Neural progenitor cell (in vitro differentiated cells): Measurements from ENCODE around the gene CBLC. TPM values are rescaled to one million over a fixed set of nuclear protein-coding genes. Genes with fewer than 3 reads are reported as not detected.

Experiments
- DNase-seq: peaks from one replicate; pipeline ENCODE4 v3.0.0-alpha.2; 2016; ENCODE audit warnings: low spot score
- H2AFZ ChIP-seq: fragments of 200-600 bp; sonication (generic); replicated peaks from 2 replicates; pipeline ENCODE4 v1.6.1; 2016; ENCODE audit warnings: antibody characterized with exemption
- H3F3A ChIP-seq: fragments of 200-600 bp; sonication (generic); 2 replicates; pipeline ENCODE4 v1.6.1; 2016; ENCODE audit warnings: antibody characterized with exemption, low read depth
- H3K27ac ChIP-seq: fragments of 200-600 bp; sonication (generic); 2 replicates; pipeline ENCODE4 v1.5.1; 2016; ENCODE audit warnings: mild to moderate bottlenecking
- H3K27me3 ChIP-seq: fragments of 200-600 bp; sonication (generic); 2 replicates; pipeline ENCODE4 v1.6.1; 2016; ENCODE audit warnings: mild to moderate bottlenecking, moderate library complexity
- H3K36me3 ChIP-seq: fragments of 200-600 bp; sonication (generic); 2 replicates; pipeline ENCODE4 v1.5.1; 2016
- H3K4me1 ChIP-seq: fragments of 200-600 bp; sonication (generic); 2 replicates; pipeline ENCODE4 v1.6.1; 2016; ENCODE audit warnings: mixed run types
- H3K4me2 ChIP-seq: fragments of 200-600 bp; sonication (generic); 2 replicates; pipeline ENCODE4 v1.6.1; 2016
- H3K4me3 ChIP-seq: fragments of 200-600 bp; sonication (generic); 2 replicates; pipeline ENCODE4 v1.5.1; 2016
- H3K79me2 ChIP-seq: fragments of 200-600 bp; sonication (generic); 2 replicates; pipeline ENCODE4 v1.6.1; 2016; ENCODE audit warnings: low read depth
- H3K9ac ChIP-seq: fragments of 200-600 bp; sonication (generic); 2 replicates; pipeline ENCODE4 v1.6.1; 2016
- H3K9me3 ChIP-seq: fragments of 200-600 bp; sonication (generic); 2 replicates; pipeline ENCODE4 v1.5.1; 2016; ENCODE audit warnings: low read depth
- H4K20me1 ChIP-seq: fragments of 200-600 bp; sonication (generic); 2 replicates; pipeline ENCODE4 v1.6.1; 2016; ENCODE audit warnings: low read depth
- H3K27ac Mint-ChIP-seq: 3 replicates; pipeline ENCODE4 v1.8.0; 2021; ENCODE audit warnings: mixed read lengths
- H3K27me3 Mint-ChIP-seq: 2 replicates; pipeline ENCODE4 v1.8.0; 2022; ENCODE audit warnings: low read depth, mild to moderate bottlenecking, inconsistent platforms, moderate library complexity, mixed read lengths; ENCODE audit not compliant: insufficient read depth
- H3K36me3 Mint-ChIP-seq: 3 replicates; pipeline ENCODE4 v1.8.0; 2021; ENCODE audit warnings: mixed read lengths
- H3K4me1 Mint-ChIP-seq: 3 replicates; pipeline ENCODE4 v1.8.0; 2021; ENCODE audit warnings: mixed read lengths
- H3K4me3 Mint-ChIP-seq: 3 replicates; pipeline ENCODE4 v1.8.0; 2021; ENCODE audit warnings: mild to moderate bottlenecking, moderate library complexity, mixed read lengths
- H3K9me3 Mint-ChIP-seq: 3 replicates; pipeline ENCODE4 v1.8.0; 2020; ENCODE audit warnings: mixed read lengths
- EZH2 ChIP-seq: fragments of 200-600 bp; sonication (generic); IDR thresholded peaks from 2 replicates; pipeline ENCODE4 v1.6.1; 2017; ENCODE audit warnings: antibody characterized with exemption, mild to moderate bottlenecking, moderate library complexity
- EZH2phosphoT487 ChIP-seq: fragments of 200-600 bp; sonication (generic); IDR thresholded peaks from 2 replicates; pipeline ENCODE4 v1.6.1; 2017; ENCODE audit warnings: antibody characterized with exemption
- total RNA-seq: library from RNA; depleted of rRNA; stranded (reverse); fragments of >200 nt; gene quantifications from 2 replicates; pipeline ENCODE4 v1.2.3, GENCODE V29; 2015; ENCODE audit warnings: low replicate concordance
- TF ChIP-seq, protein P1 (sequence below): fragments of 200-600 bp; sonication (generic); IDR thresholded peaks from 2 replicates; pipeline ENCODE4 v1.5.1; 2017; ENCODE audit warnings: antibody characterized with exemption, mild to moderate bottlenecking

Gene CBLC, protein sequence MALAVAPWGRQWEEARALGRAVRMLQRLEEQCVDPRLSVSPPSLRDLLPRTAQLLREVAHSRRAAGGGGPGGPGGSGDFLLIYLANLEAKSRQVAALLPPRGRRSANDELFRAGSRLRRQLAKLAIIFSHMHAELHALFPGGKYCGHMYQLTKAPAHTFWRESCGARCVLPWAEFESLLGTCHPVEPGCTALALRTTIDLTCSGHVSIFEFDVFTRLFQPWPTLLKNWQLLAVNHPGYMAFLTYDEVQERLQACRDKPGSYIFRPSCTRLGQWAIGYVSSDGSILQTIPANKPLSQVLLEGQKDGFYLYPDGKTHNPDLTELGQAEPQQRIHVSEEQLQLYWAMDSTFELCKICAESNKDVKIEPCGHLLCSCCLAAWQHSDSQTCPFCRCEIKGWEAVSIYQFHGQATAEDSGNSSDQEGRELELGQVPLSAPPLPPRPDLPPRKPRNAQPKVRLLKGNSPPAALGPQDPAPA
- total RNA-seq: 1.4 and 1.5 TPM in 2 replicates

DNA sequence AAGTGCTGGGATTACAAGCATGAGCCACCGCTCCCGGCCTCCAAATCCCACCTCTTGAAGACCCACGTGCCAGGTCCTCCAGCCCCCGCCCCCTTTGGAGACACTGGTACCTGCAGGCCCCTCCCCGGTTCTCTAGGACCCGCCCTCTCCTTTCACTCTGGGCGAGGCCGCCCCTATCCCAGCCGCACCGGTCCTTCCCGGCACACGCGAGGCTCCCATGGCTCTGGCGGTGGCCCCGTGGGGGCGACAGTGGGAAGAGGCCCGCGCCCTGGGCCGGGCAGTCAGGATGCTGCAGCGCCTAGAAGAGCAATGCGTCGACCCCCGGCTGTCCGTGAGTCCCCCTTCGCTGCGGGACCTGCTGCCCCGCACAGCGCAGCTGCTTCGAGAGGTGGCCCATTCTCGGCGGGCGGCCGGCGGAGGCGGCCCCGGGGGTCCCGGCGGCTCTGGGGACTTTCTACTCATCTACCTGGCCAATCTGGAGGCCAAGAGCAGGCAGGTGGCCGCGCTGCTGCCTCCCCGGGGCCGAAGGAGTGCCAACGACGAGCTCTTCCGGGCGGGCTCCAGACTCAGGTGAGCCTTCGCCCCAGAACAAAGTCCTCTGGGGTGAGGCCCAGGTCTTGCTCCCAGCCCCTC, at the start of gene CBLC:
Gene CBLC (plus strand): TSS at position 176 of the 633 bp plus-strand sequence. CDS start 42 bp downstream, at position 218.
- Mint-ChIP-seq H3K4me1 (no peaks in the 10 kb centered on the region), H3K27me3 (peaks cover 5% of the 10 kb centered on the region), H3K27ac (no peak within 1 kb of the TSS), H3K4me3 (no peak within 1 kb of the TSS), H3K36me3 (no peaks in the 10 kb centered on the region), H3K9me3 (no peaks in the 10 kb centered on the region)
- Histone ChIP-seq H3K9ac (no peak within 1 kb of the TSS), H3K4me2 (peak within 1 kb of the TSS; percentile 79), H3K36me3 (no peaks in the 10 kb centered on the region), H3K79me2 (no peaks in the 10 kb centered on the region), H3K4me3 (peak within 1 kb of the TSS; percentile 39), H3K4me1 (no peaks in the 10 kb centered on the region), H3K27ac (no peak within 1 kb of the TSS), H2AFZ (peak within 1 kb of the TSS; percentile 76), H3K27me3 (peaks cover 15% of the 10 kb centered on the region), H4K20me1 (no peaks in the 10 kb centered on the region), H3F3A (peaks cover 7% of the 10 kb centered on the region), H3K9me3 (no peaks in the 10 kb centered on the region)
- peak; percentile 89 for DNase-seq
- TF ChIP-seq EZH2phosphoT487 (no peak), EZH2 (no peak)
- TF ChIP-seq, protein P1, sequence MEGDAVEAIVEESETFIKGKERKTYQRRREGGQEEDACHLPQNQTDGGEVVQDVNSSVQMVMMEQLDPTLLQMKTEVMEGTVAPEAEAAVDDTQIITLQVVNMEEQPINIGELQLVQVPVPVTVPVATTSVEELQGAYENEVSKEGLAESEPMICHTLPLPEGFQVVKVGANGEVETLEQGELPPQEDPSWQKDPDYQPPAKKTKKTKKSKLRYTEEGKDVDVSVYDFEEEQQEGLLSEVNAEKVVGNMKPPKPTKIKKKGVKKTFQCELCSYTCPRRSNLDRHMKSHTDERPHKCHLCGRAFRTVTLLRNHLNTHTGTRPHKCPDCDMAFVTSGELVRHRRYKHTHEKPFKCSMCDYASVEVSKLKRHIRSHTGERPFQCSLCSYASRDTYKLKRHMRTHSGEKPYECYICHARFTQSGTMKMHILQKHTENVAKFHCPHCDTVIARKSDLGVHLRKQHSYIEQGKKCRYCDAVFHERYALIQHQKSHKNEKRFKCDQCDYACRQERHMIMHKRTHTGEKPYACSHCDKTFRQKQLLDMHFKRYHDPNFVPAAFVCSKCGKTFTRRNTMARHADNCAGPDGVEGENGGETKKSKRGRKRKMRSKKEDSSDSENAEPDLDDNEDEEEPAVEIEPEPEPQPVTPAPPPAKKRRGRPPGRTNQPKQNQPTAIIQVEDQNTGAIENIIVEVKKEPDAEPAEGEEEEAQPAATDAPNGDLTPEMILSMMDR: peak; percentile 35

DNA sequence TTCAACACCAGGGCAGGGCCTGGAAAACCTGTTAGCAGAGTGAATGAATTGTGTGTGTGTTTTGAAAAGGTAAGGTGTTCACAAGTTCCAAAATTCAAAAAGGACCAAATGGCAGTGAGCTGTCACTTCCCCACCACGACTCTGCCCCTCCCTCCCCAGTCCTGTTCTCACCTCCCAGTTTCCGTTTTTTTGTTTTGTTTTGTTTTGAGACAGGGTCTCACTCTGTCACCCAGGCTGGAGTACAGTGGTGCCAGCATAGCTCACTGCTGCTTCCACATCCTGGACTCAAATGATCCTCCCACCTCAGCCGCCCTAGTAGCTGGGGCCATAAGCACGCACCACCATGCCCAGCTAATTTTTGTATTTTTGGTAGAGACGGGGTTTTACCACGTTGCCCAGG, 49.5 kb upstream of the CBLC start:
- Mint-ChIP-seq H3K36me3 (no peaks in the 10 kb centered on the region), H3K27me3 (peaks cover 14% of the 10 kb centered on the region), H3K27ac (no peak overlapping the region), H3K9me3 (no peaks in the 10 kb centered on the region), H3K4me1 (no peaks in the 10 kb centered on the region), H3K4me3 (no peak overlapping the region)
- no peak for DNase-seq
- H4K20me1 ChIP-seq: no peaks in the 10 kb centered on the region
- peak overlapping the region; percentile 26 for H2AFZ ChIP-seq
- H3K9ac ChIP-seq: no peak overlapping the region
- TF ChIP-seq EZH2: no peak
- no peak for TF ChIP-seq EZH2phosphoT487
- H3F3A ChIP-seq: no peaks in the 10 kb centered on the region
- H3K4me1 ChIP-seq: no peaks in the 10 kb centered on the region
- no peak overlapping the region for H3K27ac ChIP-seq
- no peaks in the 10 kb centered on the region for H3K79me2 ChIP-seq
- H3K4me3 ChIP-seq: no peak overlapping the region
- no peaks in the 10 kb centered on the region for H3K9me3 ChIP-seq
- no peak overlapping the region for H3K4me2 ChIP-seq
- no peaks in the 10 kb centered on the region for H3K36me3 ChIP-seq
- H3K27me3 ChIP-seq: no peaks in the 10 kb centered on the region

DNA sequence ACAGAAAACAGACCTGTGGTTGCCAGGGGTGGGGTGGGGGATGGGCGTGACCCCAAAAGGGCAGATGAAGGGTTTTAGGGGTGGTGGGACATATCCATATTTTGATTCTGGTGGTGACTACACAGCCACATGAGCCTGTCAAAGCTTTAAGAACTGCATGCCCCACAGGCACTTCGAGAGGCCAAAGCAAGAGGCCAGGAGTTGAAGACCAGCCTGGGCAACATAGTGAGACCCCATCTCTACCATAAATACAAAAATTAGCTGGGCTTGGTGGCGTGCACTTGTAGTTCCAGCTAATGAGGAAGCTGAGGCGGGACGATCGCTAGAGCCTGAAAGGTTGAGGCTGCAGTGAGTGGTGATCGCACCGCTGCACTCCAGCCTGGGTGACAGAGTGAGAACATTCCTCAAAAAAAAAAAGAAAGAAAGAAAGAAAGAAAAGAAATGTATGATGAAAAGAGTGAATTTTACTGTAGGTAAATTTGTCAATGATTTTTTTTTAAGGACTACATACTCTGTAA, 48.1 kb upstream of the CBLC start:
- H3K36me3 Mint-ChIP-seq: no peaks in the 10 kb centered on the region
- no peak overlapping the region for H3K4me3 Mint-ChIP-seq
- Histone ChIP-seq H2AFZ (no peak overlapping the region), H3K36me3 (no peaks in the 10 kb centered on the region), H3K4me3 (no peak overlapping the region), H3K9me3 (no peaks in the 10 kb centered on the region), H3K27ac (no peak overlapping the region), H3K79me2 (no peaks in the 10 kb centered on the region), H3F3A (no peaks in the 10 kb centered on the region), H3K4me2 (no peak overlapping the region), H3K27me3 (no peaks in the 10 kb centered on the region), H3K9ac (no peak overlapping the region), H3K4me1 (no peaks in the 10 kb centered on the region), H4K20me1 (no peaks in the 10 kb centered on the region)
- H3K4me1 Mint-ChIP-seq: no peaks in the 10 kb centered on the region
- no peak for DNase-seq
- peaks cover 16% of the 10 kb centered on the region for H3K27me3 Mint-ChIP-seq
- H3K9me3 Mint-ChIP-seq: no peaks in the 10 kb centered on the region
- TF ChIP-seq, protein P1: no peak
- TF ChIP-seq EZH2phosphoT487 (no peak), EZH2 (no peak)
- H3K27ac Mint-ChIP-seq: no peak overlapping the region
